Left ventricle myocardium inferior (tissue), 1 donor: ENCODE results near the gene FXYD6. TPM values are rescaled to one million over a fixed set of nuclear protein-coding genes. Genes with fewer than 3 reads are reported as not detected.

Source experiments
- DNase-seq: peaks from one replicate; pipeline ENCODE4 v3.0.0-alpha.2; 2020
- H3K27ac ChIP-seq: fragments of 200-600 bp; replicated peaks from 2 replicates; pipeline ENCODE4 v1.8.0; 2021
- H3K27me3 ChIP-seq: fragments of 200-600 bp; 2 replicates; pipeline ENCODE4 v1.8.0; 2021; ENCODE audit warnings: low read depth
- H3K36me3 ChIP-seq: fragments of 200-600 bp; 2 replicates; pipeline ENCODE4 v1.8.0; 2021
- H3K4me1 ChIP-seq: fragments of 200-600 bp; 2 replicates; pipeline ENCODE4 v1.8.0; 2021
- H3K4me3 ChIP-seq: fragments of 200-600 bp; 2 replicates; pipeline ENCODE4 v1.8.0; 2021; ENCODE audit warnings: mild to moderate bottlenecking, moderate library complexity
- H3K9me3 ChIP-seq: fragments of 200-600 bp; replicated peaks from 2 replicates; pipeline ENCODE4 v1.8.0; 2021
- intact Hi-C: fragments of 100-400 bp; cut with micrococcal nuclease; formaldehyde crosslinking; loops from one replicate; pipeline ENCODE4 v1.11.0; 2022
- total RNA-seq: library from RNA; stranded (reverse); fragmentation: NEBNext Ultra II Directional; extraction: Animal tissue kit (Norgen Biotek cat#: 25700); gene quantifications from one replicate; pipeline ENCODE4 v1.2.1, GENCODE V29; 2021
- TF ChIP-seq, protein P1 (sequence below): fragments of 200-600 bp; IDR thresholded peaks from 2 replicates; pipeline ENCODE4 v1.8.0; 2021; ENCODE audit warnings: antibody characterized with exemption, mild to moderate bottlenecking, borderline replicate concordance
- donor health status: DM: no; HTN: yes; CAD: no; lungs with severe emphysema.

FXYD6 gene
- total RNA-seq, 1 donor from 2014 or later: 30.2 TPM

DNA sequence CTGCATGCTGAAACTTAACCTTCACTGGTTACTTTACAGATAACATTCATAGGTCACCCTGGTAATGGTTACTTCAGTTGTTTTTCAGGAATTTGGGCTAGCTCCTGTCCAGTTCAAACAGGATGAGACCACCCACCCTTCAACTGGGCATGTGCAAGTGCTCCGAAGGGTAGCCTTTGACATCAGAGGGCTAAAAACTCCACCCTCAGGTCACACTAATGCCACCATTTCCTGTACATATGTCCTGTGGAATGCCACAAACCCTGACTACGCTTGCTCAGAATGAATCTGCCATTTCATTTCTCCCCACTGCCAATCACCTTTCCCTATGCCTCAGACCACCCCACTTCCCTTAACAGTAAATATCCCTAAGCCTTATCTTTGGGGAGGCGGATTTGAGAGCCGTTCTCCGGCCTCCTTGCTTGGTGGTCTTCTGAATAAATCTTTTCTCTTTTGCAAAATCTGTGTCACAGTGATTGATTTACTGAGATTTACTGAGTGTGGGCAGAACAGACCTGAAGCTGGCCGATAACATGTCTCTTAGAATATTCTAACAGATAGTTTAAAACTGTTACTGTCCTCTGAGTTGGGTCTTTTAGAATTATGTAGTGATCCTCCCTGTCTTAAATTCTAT, 26.6 kb downstream of the FXYD6 start:
- Histone ChIP-seq H3K9me3 (peaks cover 21% of the 10 kb centered on the region), H3K27ac (no peak overlapping the region), H3K27me3 (no peaks in the 10 kb centered on the region), H3K36me3 (no peaks in the 10 kb centered on the region), H3K4me3 (no peak overlapping the region), H3K4me1 (peaks cover 32% of the 10 kb centered on the region)
- no peak for DNase-seq
- intact Hi-C loops: loop anchor here (10.0 kb wide), 1 partner anchor 55 kb away; no protein-coding TSS in a partner anchor
- TF ChIP-seq, protein P1, sequence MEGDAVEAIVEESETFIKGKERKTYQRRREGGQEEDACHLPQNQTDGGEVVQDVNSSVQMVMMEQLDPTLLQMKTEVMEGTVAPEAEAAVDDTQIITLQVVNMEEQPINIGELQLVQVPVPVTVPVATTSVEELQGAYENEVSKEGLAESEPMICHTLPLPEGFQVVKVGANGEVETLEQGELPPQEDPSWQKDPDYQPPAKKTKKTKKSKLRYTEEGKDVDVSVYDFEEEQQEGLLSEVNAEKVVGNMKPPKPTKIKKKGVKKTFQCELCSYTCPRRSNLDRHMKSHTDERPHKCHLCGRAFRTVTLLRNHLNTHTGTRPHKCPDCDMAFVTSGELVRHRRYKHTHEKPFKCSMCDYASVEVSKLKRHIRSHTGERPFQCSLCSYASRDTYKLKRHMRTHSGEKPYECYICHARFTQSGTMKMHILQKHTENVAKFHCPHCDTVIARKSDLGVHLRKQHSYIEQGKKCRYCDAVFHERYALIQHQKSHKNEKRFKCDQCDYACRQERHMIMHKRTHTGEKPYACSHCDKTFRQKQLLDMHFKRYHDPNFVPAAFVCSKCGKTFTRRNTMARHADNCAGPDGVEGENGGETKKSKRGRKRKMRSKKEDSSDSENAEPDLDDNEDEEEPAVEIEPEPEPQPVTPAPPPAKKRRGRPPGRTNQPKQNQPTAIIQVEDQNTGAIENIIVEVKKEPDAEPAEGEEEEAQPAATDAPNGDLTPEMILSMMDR: no peak

DNA sequence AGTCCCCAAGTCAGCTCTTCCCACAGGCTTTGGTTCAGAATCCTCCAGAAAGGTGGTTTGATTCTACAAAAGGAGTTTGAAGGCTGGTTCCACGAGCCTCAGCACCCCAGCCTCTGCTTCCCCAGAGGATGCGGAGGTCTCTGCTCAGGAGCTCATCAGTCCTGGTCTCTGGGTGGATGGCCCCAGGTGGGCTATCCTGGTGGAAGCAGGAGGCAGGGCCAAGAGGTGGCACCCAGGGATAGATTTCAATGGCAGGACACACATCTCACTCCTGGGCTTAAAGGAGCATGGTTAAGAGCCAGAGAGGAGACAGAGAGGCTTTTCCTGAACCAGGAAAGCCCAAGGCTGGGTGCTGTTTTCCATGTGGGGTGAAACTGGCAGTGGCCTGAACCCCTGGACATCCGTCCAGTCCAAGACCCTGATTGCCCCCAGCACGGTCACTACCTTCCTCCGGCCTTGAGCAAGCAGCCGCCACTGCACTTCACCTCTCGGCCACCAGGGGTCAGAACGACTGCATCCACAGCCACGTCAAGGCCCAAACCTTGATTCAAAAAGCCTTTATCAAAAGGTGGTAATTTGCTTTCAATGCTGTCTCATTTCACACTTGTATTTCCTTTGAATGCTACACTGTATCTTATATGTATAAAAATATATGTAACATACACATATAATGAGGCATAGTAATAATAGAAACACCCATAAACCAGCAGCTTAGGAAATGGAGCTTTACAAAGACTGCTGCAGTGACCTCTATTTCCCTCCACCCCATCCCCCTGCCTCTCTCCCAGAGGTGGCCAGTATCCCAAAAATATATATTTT, 32.6 kb downstream of the FXYD6 start:
- TF ChIP-seq, protein P1: peak; percentile 100
- no peak overlapping the region for H3K4me3 ChIP-seq
- H3K4me1 ChIP-seq: peaks cover 24% of the 10 kb centered on the region
- peak; percentile 85 for DNase-seq
- H3K36me3 ChIP-seq: peaks cover 27% of the 10 kb centered on the region
- H3K27ac ChIP-seq: peak overlapping the region; percentile 13
- H3K27me3 ChIP-seq: peaks cover 7% of the 10 kb centered on the region
- no peaks in the 10 kb centered on the region for H3K9me3 ChIP-seq
- intact Hi-C loops: loop anchor here (2.0 to 10.0 kb wide), 2 partner anchors 61 to 103 kb away; no protein-coding TSS in a partner anchor

DNA sequence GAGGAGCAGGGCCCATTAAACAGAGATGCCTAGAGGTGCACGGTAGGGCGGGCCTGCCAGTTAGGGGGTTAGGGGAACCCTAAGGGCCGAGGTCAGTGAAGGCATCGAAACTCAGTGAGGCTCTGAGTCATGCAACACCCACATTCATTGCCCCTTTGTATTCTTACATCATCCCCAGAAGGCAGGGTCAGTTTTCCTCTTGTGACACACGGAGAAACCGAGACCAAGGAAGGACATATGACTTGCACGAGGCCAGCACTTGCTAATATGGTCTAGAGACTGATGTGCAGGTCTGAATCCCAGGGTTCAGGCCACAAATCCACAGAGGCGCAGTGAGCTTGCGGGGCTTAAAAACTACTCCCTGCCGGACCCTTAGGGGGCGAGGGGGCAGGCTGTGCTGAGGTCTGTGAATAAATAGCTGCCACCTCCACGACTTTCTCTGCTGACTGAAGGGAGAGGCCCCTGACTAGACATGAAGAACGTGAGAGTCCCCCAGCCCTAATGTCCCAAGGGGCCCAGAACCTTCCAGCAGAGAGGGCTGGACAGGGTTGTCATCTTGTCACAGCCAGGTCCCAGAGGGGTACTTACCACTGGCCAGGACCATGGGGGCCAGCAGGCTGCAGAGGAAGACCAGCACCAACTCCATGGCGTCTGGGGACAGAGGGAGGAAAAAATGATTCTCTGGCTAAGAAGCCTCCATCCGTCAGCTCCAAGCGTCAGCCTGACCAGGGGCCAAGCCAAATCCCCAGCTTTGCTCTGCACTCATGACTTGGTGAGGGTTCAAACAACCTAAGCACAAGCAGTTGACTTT, 34.1 kb downstream of the FXYD6 start:
- intact Hi-C loops: loop anchor here (10.0 kb wide), 1 partner anchor 62 kb away; no protein-coding TSS in a partner anchor
- peaks cover 24% of the 10 kb centered on the region for H3K4me1 ChIP-seq
- H3K27me3 ChIP-seq: peaks cover 7% of the 10 kb centered on the region
- no peaks in the 10 kb centered on the region for H3K9me3 ChIP-seq
- peak overlapping the region; percentile 44 for H3K27ac ChIP-seq
- TF ChIP-seq, protein P1: no peak
- peaks cover 39% of the 10 kb centered on the region for H3K36me3 ChIP-seq
- H3K4me3 ChIP-seq: no peak overlapping the region
- no peak for DNase-seq

DNA sequence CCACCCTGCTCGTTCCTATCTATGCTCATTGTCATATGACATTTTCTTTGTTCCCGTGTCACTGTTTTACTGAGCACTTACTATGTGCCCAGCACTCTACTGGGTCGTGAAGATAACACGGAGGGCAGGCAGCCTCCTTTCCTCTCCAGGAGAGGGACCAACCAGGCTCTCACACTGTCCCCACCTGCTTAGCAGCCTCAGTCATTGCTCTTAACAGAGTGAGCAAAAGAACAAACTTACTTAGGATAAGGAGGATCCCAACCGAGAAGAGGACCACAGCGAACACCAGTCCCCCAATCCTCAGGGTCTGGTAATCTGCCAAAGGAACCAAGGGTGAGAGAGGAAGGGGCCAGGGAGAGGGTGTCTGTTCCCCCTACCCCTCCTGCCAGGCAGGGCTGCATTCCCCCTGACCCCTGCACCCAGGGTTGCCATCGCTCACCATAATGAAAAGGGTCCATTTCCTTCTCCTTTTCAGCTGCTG, 34.9 kb downstream of the FXYD6 start:
- TF ChIP-seq, protein P1: no peak
- DNase-seq: no peak
- Histone ChIP-seq H3K4me1 (peaks cover 24% of the 10 kb centered on the region), H3K4me3 (no peak overlapping the region), H3K9me3 (no peaks in the 10 kb centered on the region), H3K27me3 (peaks cover 7% of the 10 kb centered on the region), H3K36me3 (peaks cover 43% of the 10 kb centered on the region), H3K27ac (peak overlapping the region; percentile 44)
- intact Hi-C loops: loop anchor here (10.0 kb wide), 1 partner anchor 63 kb away; no protein-coding TSS in a partner anchor

DNA sequence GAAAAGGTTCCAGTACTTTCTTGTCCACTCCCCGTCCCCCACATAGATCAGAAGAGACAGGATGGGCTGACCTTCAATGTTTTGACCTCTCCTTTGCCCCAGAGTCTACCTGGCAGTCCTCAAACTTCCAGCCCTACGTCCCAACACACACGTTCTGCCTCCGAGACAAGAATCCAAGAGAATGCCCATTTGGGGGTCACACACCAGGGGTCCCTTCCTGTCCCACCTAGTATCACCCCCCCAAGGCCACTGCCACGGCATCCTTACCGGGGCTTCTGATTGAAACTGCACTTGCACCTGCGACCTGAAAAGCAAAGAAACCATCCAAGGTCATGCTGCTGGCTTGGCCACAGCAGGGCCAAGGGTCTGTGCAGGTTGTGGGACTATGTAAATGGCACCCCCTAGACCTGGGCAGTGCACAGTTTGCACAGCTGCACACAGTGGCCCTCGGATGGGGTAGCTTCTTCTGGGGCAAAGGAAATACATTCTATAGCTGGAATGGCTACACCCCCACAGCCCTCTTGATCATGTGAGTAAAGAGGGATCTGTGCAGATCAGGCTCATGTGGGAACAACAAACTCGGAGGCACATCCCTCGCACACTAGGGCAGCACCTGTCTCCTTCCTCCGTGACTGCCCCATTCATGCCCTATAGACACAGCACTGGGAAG, 35.4 kb downstream of the FXYD6 start:
- Histone ChIP-seq H3K4me3 (no peak overlapping the region), H3K4me1 (peaks cover 24% of the 10 kb centered on the region), H3K27ac (no peak overlapping the region), H3K27me3 (peaks cover 7% of the 10 kb centered on the region), H3K9me3 (no peaks in the 10 kb centered on the region), H3K36me3 (peaks cover 43% of the 10 kb centered on the region)
- intact Hi-C loops: loop anchor here (10.0 kb wide), 1 partner anchor 64 kb away; no protein-coding TSS in a partner anchor
- TF ChIP-seq, protein P1: no peak
- peak; percentile 3 for DNase-seq
